NCI-H524 treated with DMSO at 0.1 percent for 48 hours (cell line): ENCODE results near the gene ALPK3.

Experiments used
- DNase-seq: peaks from one replicate; lab custom pipeline; 2025; lab: John Stamatoyannopoulos, UW

ALPK3 gene

DNA sequence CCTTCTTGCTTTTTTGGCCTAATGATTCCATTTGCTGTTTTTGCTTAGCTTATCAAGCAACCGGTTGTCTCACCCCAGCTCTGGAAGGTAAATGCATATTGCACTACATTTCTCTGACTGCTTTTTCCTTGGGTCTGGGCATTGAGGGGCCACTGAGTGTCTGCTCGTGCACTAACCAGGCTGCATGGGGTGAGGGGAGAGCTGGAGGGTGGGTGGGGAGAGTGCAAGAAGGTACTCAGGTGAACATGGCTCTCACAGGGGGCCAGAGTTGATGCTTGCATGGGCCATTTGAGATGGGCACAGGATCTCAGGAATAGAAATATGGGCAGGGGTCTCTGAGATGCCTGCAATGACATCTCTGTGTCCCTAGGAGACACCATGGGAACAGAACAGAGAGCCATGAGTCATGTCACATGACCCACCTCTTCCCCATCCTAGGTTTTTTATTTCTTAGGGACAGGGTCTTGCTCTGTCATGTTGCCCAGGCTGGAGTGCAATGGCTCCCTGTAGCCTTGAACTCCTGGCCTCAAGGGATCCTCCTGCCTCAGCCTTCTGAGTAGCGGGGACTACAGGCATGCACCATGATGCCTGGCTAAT lies 6.2 kb downstream of the ALPK3 start:
- DNase-seq: no peak

DNA sequence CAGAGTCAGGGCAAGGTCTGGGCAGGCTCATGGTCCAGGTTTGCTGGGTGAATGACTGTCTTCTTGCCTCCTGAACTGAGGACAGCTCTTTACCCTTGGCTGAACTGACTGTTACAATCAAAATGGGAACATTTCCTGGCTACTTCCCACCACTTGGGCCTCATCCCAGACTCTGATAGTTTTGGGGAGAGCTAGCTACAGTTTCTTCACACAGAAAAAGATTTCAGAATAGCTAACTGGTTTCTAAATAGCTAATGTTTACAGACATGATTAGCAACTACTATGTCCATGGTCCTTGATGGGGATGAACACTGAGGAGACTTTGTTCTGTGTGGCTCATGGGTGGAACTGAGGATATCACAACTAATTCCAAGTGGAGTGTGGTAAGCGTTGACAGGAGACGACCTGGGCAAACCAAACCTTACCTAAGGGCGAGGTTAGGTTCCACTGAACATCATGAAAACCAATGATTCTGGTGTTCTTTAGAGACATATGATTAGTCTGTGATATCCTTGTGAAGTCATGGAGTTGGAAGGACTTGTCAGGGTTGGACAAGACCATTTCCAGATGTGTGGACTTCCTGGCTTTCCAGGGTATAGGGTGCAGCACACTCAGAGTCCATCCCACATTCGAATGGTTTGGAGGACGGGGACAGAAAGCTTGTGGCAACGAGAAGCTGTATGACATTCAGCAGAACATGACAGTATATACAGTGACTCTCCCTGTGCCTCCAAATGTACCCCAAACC lies 7.3 kb downstream of the ALPK3 start:
- no peak for DNase-seq

DNA sequence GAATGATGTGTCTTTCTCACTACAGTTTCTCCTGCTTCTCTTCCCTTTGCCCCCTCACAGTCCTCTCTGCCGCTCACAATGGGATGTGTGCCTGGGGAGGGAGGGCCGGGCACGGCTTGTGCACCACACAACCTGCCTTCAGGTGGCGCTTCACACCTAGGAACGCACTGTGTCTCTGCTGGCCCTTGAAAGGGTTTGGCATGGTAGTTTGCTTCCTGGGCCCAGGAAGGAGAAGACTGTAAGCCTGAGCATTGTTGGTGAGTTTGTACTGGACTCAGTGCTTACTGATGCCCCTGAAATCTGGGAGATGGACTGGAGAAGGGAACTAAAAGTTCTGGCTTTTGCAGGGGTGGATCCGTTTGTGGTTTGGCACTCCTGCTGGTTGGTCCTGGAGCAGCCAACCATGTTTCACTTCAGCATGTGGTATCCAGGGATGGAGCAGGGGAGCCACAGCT lies 9.2 kb downstream of the ALPK3 start:
- no peak for DNase-seq

DNA sequence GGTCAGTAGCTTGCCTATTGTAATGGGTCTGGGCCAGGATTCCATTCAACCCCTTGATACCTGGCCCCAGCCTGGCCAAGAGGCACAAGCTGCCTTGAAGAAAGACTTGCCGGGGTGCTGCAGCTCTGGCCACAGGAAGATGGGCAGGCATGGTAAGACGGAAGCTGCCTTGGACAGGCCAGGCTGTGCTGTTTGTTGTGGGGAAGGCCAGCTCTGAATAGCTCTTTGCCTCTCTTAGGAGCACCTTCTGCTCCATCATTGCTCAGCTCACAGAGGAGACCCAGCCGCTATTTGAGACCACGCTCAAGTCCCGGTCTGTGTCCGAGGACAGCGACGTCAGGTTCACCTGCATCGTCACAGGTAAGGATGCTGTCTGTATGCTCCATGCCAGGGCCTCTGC lies 10.1 kb downstream of the ALPK3 start:
- no peak for DNase-seq

DNA sequence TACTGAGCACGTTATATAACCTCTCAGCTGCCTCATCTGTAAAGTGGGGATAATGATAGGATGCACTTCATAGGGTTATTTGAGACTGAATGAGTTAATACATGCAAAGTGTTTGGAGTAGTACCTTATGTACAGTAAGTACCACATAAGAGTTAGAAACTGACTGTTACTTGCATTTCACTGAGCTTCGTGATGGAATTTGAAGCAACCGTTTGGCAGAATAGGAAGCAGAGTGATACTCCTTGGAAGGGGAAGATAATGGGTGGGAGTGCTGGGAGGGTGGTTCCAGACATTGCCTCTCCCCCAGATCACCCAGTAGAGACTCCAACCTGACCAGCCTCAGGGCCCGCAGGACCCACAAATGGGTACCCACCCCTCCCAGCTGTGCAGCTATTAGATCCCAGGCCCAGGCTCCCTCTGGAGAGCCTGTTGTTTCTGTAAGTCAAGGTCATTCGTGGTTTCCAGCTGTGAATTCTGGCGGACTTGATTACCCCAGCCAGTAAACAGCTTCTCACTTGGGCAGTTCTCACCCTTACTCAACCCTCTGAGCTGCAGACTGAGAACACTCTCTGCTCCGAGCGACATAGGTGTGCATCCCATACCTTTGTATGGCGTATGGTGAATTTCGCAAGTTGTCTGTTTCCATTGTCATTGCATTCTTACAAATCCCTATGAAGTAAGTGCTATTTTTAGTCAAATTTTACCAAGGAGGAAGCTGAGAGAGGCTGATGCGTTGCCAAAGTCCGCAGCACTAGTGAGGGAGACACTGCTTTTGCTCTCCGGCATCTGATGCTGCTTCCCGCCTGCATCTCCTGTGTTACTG lies 11.1 kb downstream of the ALPK3 start:
- no peak for DNase-seq

DNA sequence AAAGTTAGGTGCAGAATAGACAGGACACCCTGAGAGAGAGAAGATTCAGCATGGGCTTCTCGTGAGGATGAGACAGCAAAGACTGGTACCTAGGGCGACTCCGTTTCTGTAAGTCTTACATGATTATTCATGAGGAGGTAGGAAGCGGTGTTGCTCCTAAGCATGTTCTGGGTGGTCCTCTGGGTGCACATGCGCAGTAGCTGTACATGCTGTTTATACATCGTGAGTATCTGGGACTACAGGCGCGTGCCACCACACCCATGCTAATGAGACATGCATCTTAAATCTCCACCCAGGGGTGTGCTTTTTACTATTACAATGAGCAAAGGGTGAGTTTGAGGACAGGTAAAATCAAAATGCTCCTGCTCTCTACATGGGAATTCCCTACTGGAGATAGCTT lies 12.3 kb downstream of the ALPK3 start:
- DNase-seq: no peak

DNA sequence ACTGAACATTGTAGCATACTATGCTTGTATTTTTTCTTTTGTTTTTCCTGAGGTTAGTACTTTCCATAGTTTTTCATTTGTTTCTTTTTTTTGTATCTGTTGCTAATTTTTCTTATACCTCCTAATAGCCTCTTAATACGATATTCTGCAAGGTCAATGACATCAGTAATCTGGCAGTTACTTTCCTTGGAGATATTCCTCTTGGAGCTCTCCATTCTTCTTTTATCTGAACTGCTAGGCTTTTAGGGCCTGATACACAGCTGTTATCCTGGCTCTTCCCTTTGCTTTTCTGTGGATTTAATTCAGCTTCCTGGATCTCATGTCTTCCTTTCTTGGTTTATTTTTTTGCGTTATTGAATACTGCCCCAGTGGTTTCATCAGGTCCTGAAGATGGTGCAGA lies 12.9 kb downstream of the ALPK3 start:
- DNase-seq: no peak

DNA sequence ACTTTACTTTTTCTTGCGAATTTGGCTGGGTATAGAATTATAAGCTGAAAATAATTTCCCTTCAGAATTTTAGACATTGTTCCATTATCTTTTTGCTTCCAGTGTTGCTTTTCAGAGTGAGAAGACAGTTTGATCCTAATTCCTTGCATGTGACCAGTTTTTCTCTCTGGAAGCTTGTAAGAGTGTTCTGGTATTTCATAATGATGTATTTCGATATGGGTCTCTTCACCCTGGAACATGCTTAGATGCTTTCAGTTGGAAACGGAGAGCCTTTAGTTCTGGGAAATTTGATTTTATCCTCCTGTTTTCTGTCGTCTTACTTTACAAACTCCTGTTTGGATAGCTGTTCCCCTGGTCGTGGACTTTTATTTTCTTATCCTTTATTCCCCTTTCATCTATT lies 13.9 kb downstream of the ALPK3 start:
- DNase-seq: no peak

DNA sequence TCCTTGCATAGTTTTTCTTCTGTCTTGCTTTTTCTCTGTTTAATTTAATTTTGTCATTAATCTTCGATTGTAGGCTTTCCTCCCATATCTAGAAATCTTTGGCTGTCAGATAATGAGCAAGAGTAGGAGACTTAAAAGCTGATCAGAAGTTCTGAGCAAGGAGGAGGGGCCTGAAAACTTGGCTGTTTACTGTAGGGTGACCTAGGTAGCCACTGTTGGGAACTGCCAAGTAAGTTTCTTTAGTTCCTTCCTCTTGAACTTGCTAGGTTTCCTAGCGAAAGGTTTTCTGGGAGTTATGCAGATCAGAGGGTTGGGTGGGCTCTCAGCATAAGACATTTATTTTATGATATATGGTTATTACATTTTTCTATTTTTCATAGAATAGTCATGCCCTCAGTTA lies 14.5 kb downstream of the ALPK3 start:
- DNase-seq: no peak

DNA sequence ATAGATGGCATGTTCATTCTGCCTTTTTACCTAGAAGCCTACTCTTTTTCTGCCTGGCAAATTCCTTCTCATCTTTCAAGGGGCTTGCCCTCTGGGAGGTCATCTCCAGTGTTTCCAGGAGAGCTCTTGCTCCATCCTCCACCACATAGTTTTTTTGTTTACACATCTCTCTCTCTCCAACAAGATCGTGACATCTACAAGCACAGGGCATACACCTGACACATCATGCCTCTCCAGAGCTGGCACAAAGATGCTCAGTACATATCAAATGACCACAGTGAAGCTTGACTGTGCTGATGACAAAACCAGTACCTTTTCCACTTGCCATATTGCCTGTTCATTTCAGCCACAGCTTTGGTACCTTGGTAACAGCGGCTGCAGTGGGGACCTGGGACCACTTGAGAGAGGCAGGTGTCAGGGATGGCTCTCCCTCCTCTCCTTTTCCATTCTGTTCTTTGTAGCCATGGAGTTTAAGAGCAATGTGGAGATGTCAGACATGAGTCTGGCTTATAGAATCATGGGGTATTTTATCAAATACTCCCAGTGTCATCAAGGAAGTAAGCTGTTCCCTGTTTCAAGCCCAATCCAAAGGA lies 15.4 kb downstream of the ALPK3 start:
- DNase-seq: no peak

DNA sequence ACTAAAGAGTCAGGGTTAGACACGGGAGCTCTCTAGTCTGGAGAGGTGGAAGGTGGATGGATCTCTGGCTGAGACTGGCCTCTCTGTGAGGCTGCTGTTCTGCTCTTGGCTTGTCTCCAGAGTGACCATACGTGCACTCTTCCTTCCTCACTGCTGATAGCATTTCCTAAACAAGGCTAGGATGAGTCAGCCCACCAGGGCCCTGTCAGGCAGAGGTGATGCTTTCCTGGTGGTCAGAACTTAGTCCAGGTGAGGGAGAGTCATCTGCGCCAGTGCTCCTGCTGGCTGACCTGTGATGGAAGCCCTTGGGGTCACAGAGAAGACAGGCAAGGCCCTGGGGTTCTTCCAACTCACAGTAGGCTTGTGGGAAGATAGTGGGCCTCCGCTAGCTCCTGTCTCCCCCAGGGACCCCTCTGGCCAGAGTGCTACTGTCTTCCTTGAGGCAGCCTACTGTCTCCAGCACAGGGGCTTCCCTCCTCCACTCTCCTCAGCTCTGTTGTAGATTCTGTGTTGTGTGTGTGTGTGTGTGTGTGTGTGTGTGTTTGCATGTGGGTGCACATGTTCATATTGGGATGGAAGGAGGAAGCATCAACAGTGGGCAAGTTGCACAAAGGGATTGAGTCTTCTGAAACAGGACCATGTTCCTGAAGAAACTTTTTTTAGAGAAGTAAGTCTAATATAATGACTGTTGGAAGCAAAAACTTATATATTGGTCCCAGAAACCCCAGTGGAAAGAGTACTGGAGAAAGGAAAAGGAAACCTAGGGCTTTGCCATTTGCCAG lies 16.5 kb downstream of the ALPK3 start:
- DNase-seq: no peak

DNA sequence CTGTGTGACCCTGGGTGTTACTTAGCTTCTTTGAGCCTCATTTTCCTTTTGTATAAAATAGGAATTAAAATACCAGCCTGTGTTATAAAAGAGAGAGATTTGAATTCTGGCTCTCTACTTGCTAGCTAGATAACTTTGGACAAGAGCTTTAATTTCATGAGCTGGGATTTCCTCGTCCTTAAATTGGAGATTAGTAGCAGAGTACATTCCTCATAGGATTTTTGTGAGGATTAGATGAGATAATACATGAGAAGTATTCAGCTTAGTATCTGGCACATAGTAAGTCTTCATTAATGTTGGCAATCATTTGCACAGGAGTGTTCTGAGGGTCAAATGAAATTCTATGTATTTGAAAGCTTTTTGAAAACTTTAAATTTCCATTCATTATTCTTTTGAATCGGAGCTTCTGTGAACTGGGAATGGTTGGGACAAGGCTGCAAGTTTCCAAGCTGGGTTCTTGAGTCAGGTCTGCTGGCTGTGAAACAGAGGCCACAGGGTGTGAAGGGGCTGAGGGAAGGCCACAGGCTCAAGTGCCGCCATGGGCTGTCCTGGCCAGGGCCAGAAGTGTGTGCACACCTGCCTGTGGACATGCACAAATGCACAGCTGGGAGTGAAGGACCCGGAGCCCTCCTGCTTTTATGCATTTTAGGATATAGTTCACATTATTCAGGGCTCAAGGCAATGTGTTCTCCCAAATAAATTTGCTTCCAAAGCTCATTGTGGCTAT lies 17.2 kb downstream of the ALPK3 start:
- DNase-seq: no peak

DNA sequence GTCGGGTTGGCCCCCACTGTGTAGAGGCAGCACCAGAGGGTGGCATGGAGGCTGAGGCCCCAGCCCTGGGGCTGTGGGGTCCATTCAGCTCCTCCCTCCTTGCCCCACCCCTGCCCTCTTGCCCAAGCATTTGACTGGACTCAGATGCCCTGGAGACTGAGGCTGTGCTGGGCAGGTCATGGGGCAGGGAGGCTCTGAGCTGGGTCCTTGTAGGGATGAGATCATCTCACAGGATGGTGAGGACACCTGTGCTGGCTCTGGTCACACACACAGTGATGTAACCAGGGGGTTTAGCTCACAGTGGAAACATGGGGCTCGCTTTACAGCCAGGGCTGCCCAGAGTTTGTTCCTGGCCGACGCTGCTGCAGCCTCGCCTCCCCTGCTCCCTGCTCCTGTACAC lies 17.8 kb downstream of the ALPK3 start:
- no peak for DNase-seq

DNA sequence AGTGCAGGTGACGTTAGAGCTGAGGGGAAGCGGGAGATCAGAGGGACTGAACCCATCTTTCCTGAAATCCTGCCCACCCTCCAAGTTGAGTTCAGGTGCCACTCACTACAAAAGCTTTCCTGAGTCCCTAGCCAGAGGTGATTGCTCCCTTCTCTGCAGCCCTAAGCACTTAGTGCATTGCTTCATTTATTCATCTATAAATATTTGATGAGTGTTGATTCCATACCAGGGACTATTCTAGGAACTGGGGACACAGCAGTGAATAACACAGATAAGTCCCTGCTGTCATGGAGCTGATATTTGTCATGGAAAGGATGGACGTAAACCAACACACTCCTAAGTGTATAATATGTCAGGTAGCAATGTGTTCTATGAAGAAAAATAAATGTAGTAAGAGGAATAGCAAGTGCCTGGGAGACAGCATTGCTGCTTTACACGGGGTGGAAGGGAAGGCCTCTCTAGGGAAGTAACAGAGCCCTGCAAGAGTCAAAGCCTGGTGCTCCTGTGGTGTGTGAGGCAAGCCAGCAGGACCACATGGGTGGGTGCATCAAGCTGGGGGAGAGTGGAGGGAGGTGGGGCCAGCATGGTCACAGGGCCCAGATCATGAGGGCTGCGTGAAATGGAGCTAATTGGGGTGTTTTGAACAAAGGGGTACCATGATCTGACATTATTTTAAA lies 18.6 kb downstream of the ALPK3 start:
- DNase-seq: no peak

DNA sequence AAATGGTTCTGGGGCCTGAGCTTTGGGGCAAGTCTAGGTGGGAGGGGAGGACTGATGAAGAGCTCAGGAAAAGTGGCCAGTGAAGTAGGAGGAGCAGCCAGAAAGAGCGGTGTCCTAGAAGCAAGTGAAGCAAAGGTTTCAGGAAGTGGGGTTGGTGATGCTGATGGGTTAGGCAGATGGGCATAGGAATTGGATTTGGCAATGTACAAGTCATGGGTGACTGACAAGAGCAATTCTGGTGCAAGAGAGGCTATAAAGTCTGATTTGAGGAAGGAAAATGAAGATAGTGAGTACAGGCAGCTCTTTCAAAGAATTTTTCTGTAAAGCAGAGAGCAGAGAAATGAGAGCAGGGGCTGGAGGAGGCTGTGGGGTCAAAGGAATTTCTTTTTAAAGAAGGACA lies 19.7 kb downstream of the ALPK3 start:
- DNase-seq: no peak

DNA sequence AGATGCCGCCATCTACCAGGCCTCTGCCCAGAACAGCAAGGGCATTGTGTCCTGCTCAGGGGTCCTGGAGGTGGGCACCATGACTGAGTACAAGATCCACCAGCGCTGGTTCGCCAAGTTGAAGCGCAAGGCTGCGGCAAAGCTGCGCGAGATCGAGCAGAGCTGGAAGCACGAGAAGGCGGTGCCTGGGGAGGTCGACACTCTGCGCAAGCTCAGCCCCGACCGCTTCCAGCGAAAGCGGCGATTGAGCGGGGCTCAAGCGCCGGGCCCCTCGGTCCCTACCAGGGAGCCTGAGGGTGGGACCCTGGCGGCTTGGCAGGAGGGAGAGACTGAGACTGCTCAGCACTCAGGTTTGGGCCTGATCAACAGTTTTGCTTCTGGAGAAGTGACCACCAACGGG lies 22.6 kb downstream of the ALPK3 start:
- DNase-seq: no peak

DNA sequence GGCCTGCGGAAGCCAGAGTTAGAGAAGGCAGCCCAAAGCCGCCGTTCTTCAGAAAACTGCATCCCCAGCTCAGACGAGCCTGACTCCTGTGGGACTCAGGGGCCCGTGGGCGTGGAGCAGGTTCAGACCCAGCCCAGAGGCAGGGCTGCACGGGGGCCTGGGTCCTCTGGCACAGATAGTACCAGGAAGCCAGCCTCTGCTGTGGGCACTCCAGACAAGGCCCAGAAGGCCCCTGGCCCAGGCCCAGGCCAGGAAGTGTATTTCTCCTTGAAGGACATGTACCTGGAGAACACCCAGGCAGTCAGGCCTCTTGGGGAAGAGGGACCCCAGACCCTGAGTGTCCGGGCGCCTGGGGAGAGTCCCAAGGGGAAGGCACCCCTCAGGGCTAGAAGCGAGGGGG lies 23.1 kb downstream of the ALPK3 start:
- no peak for DNase-seq

DNA sequence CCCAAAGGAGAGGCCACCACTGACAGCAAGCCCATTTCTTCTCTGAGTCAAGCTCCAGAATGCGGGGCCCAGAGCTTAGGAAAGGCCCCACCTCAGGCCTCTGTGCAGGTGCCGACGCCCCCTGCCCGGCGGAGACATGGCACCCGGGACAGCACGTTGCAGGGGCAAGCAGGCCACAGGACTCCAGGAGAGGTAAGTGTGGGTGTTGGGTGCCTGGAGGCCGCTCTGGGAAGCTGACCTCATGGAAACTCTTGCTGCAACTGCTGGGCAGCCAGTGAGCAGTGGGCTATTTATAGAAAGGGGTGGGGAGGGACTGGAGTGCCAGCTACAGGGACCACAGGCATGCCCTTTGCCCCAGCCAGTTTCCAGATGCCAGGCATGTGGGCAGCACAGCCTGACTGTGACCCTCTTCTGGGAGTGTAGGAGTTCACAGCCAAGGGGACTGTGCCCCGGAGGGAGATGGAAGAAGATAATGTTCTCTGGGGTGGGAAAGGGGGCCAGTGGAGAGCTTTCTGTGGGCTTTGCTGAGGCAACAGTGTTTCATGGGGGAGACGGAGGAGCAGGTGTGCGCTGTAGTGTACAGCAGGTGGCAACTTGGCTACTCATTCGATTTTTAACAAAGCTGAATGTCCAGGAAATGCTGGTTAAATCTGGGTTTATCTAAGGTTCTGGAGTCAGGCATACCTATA lies 23.7 kb downstream of the ALPK3 start:
- no peak for DNase-seq

DNA sequence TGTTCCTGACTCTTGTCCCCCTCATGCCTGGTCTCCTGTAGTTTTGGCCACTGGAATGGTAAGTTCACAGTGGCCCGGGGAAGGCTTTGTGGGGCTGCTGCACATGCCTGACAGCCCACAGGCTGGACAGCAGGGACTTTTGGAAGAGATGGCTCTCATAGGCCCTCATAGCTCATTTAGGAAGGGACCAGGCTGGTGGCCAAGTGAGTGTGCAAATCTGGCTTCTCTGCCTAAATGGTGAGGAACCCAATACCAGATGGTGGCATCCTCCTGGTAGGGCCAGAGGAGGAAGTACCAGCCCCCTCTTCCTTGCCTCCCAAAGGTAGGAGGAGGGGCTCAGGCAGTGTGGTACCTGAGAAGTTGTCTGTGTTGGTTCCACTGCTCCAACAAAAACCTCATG lies 25.6 kb downstream of the ALPK3 start:
- no peak for DNase-seq

DNA sequence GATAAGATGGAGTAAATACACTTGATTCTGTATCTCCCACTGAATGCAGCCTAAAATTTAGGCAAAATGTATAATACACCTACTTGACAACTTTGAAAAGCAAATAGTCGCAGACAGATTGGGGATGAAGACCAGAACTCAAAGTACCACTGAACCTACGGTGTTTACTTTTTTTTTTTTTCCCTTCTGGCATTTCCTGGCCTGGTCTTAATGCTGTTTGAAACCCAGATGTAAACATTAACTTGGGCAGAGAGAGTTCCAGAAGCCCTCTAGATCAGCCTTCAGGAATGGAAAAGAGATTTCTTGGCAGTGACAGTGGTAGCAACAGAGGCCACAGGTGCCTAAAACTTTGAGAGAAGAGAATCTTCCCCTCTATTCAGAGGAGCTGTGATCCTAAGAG lies 27.8 kb downstream of the ALPK3 start:
- DNase-seq: no peak
